CD4-positive, alpha-beta T cell (primary cell): ENCODE data around the gene YTHDF1. TPM values are rescaled to one million over a fixed set of nuclear protein-coding genes. Genes with fewer than 3 reads are reported as not detected.

ENCODE experiments used
- ATAC-seq: fragments of 200-7000 bp; cut with Tn5 transposase; one replicate; pipeline ENCODE4 v1.10.0; 2022; ENCODE audit warnings: mild to moderate bottlenecking; ENCODE audit not compliant: poor library complexity
- CTCF ChIA-PET: fragments of 350-600 bp; sonication (Branson Sonifier 250); formaldehyde crosslinking; loops from one replicate; lab custom pipeline; 2021; ENCODE audit warnings: antibody characterized with exemption, inconsistent platforms; lab: Charles Lee
- POLR2A ChIA-PET: fragments of 350-600 bp; sonication (Branson Sonifier 250); formaldehyde crosslinking; loops from one replicate; lab custom pipeline; 2021; ENCODE audit warnings: antibody characterized with exemption, inconsistent platforms; lab: Charles Lee
- DNase-seq, 14 experiments: peaks; one replicate each; pipeline ENCODE4 v3.0.0-alpha.2; 2013 to 2020; ENCODE audit warnings: mixed read lengths in 2 of 14
- H3K27ac ChIP-seq, 2 donors: one replicate each; pipeline versions ENCODE4 v1.5.1 to v1.7.0; 2013; ENCODE audit warnings: low read length in 2 of 2, low read depth in 1 of 2, mild to moderate bottlenecking in 1 of 2
- H3K27me3 ChIP-seq, 2 experiments: 1 replicate in 1 of 2; 2 replicates in 1 of 2; pipeline versions ENCODE4 v1.6.1 to v1.7.0; 2013; ENCODE audit warnings: low read length in 2 of 2, control low read depth in 1 of 2, mild to moderate bottlenecking in 1 of 2, moderate library complexity in 1 of 2; ENCODE audit not compliant: insufficient read depth in 2 of 2, control insufficient read depth in 1 of 2
- H3K36me3 ChIP-seq: one replicate; pipeline ENCODE4 v1.6.1; 2013; ENCODE audit warnings: low read length, control low read depth; ENCODE audit not compliant: insufficient read depth
- H3K4me1 ChIP-seq: one replicate; pipeline ENCODE4 v1.6.1; 2013; ENCODE audit warnings: low read length, control low read depth; ENCODE audit not compliant: insufficient read depth
- H3K4me3 ChIP-seq: one replicate; pipeline ENCODE4 v1.5.1; 2013; ENCODE audit warnings: mild to moderate bottlenecking, low read length, moderate library complexity
- H3K9me3 ChIP-seq, 2 experiments: 1 replicate in 1 of 2; 2 replicates in 1 of 2; pipeline versions ENCODE4 v1.6.1 to v1.7.0; 2013; ENCODE audit warnings: low read length in 2 of 2, mild to moderate bottlenecking in 2 of 2, control low read depth in 1 of 2, moderate library complexity in 1 of 2; ENCODE audit not compliant: control insufficient read depth in 1 of 2, insufficient read depth in 1 of 2
- H3K27ac Mint-ChIP-seq: one replicate; pipeline ENCODE4 v1.8.0; 2020; ENCODE audit warnings: mixed read lengths
- H3K27me3 Mint-ChIP-seq: one replicate; pipeline ENCODE4 v1.8.0; 2021; ENCODE audit warnings: mixed read lengths
- H3K36me3 Mint-ChIP-seq: one replicate; pipeline ENCODE4 v1.8.0; 2021; ENCODE audit warnings: low read depth, mixed read lengths
- H3K4me1 Mint-ChIP-seq: one replicate; pipeline ENCODE4 v1.8.0; 2021; ENCODE audit warnings: low read depth, mixed read lengths
- H3K4me3 Mint-ChIP-seq: one replicate; pipeline ENCODE4 v1.8.0; 2020; ENCODE audit warnings: mild to moderate bottlenecking, mixed read lengths
- H3K9me3 Mint-ChIP-seq: one replicate; pipeline ENCODE4 v1.8.0; 2020; ENCODE audit warnings: mixed read lengths
- CTCF ChIP-seq: fragments of 200-600 bp; IDR thresholded peaks from one replicate; pipeline ENCODE4 v1.8.0; 2022; ENCODE audit warnings: antibody characterized with exemption, mild to moderate bottlenecking
- intact Hi-C, 2 experiments: fragments of 100-400 bp; cut with DNase I in 1 of 2; cut with micrococcal nuclease in 1 of 2; formaldehyde crosslinking; loops; one replicate each; pipeline versions ENCODE4 v1.15.1 to v1.9.0; 2023 to 2025; cut with DNase I, micrococcal nuclease
- total RNA-seq, 174 experiments: library from RNA in 2 of 174; stranded (reverse) in 2 of 174; gene quantifications; one replicate each; pipeline ENCODE4 v1.2.3 and lab custom pipeline; 2021 to 2026

The YTHDF1 gene
- total RNA-seq, 2 experiments from 2014 or later, result 43.7 to 44.1 TPM

- intact Hi-C loops, result loop anchor here in 1 of 2 experiments (10.0 kb wide), 1 partner anchor 70 kb away; no protein-coding TSS in a partner anchor
- Histone ChIP-seq H3K4me1 (peaks cover 24% of the 10 kb centered on the region), H3K36me3 (no peaks in the 10 kb centered on the region), H3K9me3 (peaks cover 0 to 21% of the 10 kb centered on the region in 2 experiments), H3K27ac (no peak overlapping the region), H3K4me3 (no peak overlapping the region), H3K27me3 (peaks cover 43 to 76% of the 10 kb centered on the region in 2 experiments)
- no peak for DNase-seq
- H3K36me3 Mint-ChIP-seq, result no peaks in the 10 kb centered on the region
- ChIA-PET CTCF (no interaction called here), POLR2A (no interaction called here)
- no peak for ATAC-seq
- peaks cover 4% of the 10 kb centered on the region for H3K4me1 Mint-ChIP-seq
- no peak for TF ChIP-seq CTCF
- H3K27me3 Mint-ChIP-seq, result peaks cover 44% of the 10 kb centered on the region
- H3K27ac Mint-ChIP-seq, result no peak overlapping the region
- no peaks in the 10 kb centered on the region for H3K9me3 Mint-ChIP-seq
- H3K4me3 Mint-ChIP-seq, result no peak overlapping the region
Measured at GRCh38 chr20:63174309-63175037, 41.5 kb downstream of the YTHDF1 start.

- CTCF ChIA-PET, result no interaction called here
- no peaks in the 10 kb centered on the region for H3K36me3 Mint-ChIP-seq
- TF ChIP-seq CTCF, result no peak
- no peaks in the 10 kb centered on the region for H3K36me3 ChIP-seq
- ATAC-seq (no peak), DNase-seq (no peak)
- no peak overlapping the region for H3K4me3 ChIP-seq
- peaks cover 0 to 21% of the 10 kb centered on the region in 2 experiments for H3K9me3 ChIP-seq
- H3K4me3 Mint-ChIP-seq, result no peak overlapping the region
- POLR2A ChIA-PET, result no interaction called here
- no peak overlapping the region for H3K27ac ChIP-seq
- peaks cover 43% of the 10 kb centered on the region for H3K27me3 Mint-ChIP-seq
- peaks cover 42 to 71% of the 10 kb centered on the region in 2 experiments for H3K27me3 ChIP-seq
- H3K27ac Mint-ChIP-seq, result no peak overlapping the region
- intact Hi-C loops, result loop anchor here in 1 of 2 experiments (10.0 kb wide), 1 partner anchor 69 kb away; no protein-coding TSS in a partner anchor
- no peaks in the 10 kb centered on the region for H3K9me3 Mint-ChIP-seq
- H3K4me1 Mint-ChIP-seq, result peaks cover 4% of the 10 kb centered on the region
- peaks cover 19% of the 10 kb centered on the region for H3K4me1 ChIP-seq
Measured at GRCh38 chr20:63173552-63174191, 42.3 kb downstream of the YTHDF1 start.

GRCh38 chr20:63172726-63173125 is 43.2 kb downstream of the YTHDF1 start:
- peaks cover 43% of the 10 kb centered on the region for H3K27me3 Mint-ChIP-seq
- POLR2A ChIA-PET, result no interaction called here

More at GRCh38 chr20:63172726-63173125, 43.2 kb downstream of the YTHDF1 start:
- peaks cover 0 to 21% of the 10 kb centered on the region in 2 experiments for H3K9me3 ChIP-seq
- ATAC-seq, result no peak
- H3K4me1 ChIP-seq, result peaks cover 12% of the 10 kb centered on the region
- Mint-ChIP-seq H3K36me3 (no peaks in the 10 kb centered on the region), H3K27ac (no peak overlapping the region), H3K4me3 (no peak overlapping the region), H3K4me1 (peaks cover 4% of the 10 kb centered on the region), H3K9me3 (no peaks in the 10 kb centered on the region)
- H3K27me3 ChIP-seq, result peaks cover 42 to 63% of the 10 kb centered on the region in 2 experiments
- H3K27ac ChIP-seq, result no peak overlapping the region
- intact Hi-C loops, result loop anchor here in 1 of 2 experiments (10.0 kb wide), 1 partner anchor 68 kb away; no protein-coding TSS in a partner anchor
- no peak overlapping the region for H3K4me3 ChIP-seq
- TF ChIP-seq CTCF, result no peak
- CTCF ChIA-PET, result interaction anchor here (1.0 kb wide), 1 partner anchor 200 kb away, joined by 3 read pairs; no protein-coding TSS in a partner anchor
- no peaks in the 10 kb centered on the region for H3K36me3 ChIP-seq
- DNase-seq, result peak in 2 of 14 experiments; percentile 29 to 44
